ENCODE results near the gene TMEM178A.

The TMEM178A gene

GRCh38 chr2:39682066-39682692, 16.5 kb downstream of the TMEM178A start:
- DNase-seq = no peak

- DNase-seq = no peak
These were observed 17.4 kb downstream of the TMEM178A start for GRCh38 chr2:39683022-39683699.

- no peak for DNase-seq
These were observed 18.7 kb downstream of the TMEM178A start for GRCh38 chr2:39684464-39684863.

- no peak for DNase-seq
These were observed 19.4 kb downstream of the TMEM178A start for GRCh38 chr2:39685126-39685525.

- no peak for DNase-seq
These were observed 20.7 kb downstream of the TMEM178A start for GRCh38 chr2:39686456-39686855.

- DNase-seq = no peak
These were observed 22.5 kb downstream of the TMEM178A start for GRCh38 chr2:39688181-39688580.

GRCh38 chr2:39689272-39689841, 23.6 kb downstream of the TMEM178A start:
- no peak for DNase-seq

- no peak for DNase-seq
These were observed 24.2 kb downstream of the TMEM178A start for GRCh38 chr2:39689876-39690275.

GRCh38 chr2:39693245-39693644, 27.5 kb downstream of the TMEM178A start:
- DNase-seq = no peak

GRCh38 chr2:39696101-39696553, 30.4 kb downstream of the TMEM178A start:
- no peak for DNase-seq

- DNase-seq = no peak
These were observed 31.1 kb downstream of the TMEM178A start for GRCh38 chr2:39696838-39697237.

GRCh38 chr2:39697454-39697853, 31.7 kb downstream of the TMEM178A start:
- no peak for DNase-seq

GRCh38 chr2:39701137-39701536, 35.4 kb downstream of the TMEM178A start:
- DNase-seq = no peak

GRCh38 chr2:39703181-39703872, 37.6 kb downstream of the TMEM178A start:
- no peak for DNase-seq

- no peak for DNase-seq
These were observed 38.8 kb downstream of the TMEM178A start for GRCh38 chr2:39704540-39704939.

- no peak for DNase-seq
These were observed 39.9 kb downstream of the TMEM178A start for GRCh38 chr2:39705638-39706037.

GRCh38 chr2:39706312-39706711, 40.6 kb downstream of the TMEM178A start:
- DNase-seq = no peak

GRCh38 chr2:39706945-39707344, 41.2 kb downstream of the TMEM178A start:
- no peak for DNase-seq

GRCh38 chr2:39708003-39708402, 42.3 kb downstream of the TMEM178A start:
- no peak for DNase-seq

- DNase-seq = no peak
These were observed 45.1 kb downstream of the TMEM178A start for GRCh38 chr2:39710807-39711206.

GRCh38 chr2:39712953-39713352, 47.2 kb downstream of the TMEM178A start:
- DNase-seq = no peak

- DNase-seq = no peak
These were observed 49.4 kb downstream of the TMEM178A start for GRCh38 chr2:39715095-39715494.

- DNase-seq = no peak
These were observed 50.1 kb downstream of the TMEM178A start for GRCh38 chr2:39715822-39716221.

GRCh38 chr2:39717067-39717466, 51.4 kb downstream of the TMEM178A start:
- no peak for DNase-seq
